NCI-H187 treated with DMSO at 0.1 percent for 48 hours (cell line): ENCODE results near the gene NEDD8.

ENCODE experiments used
- DNase-seq: peaks from one replicate; lab custom pipeline; 2025; lab: John Stamatoyannopoulos, UW

Gene NEDD8

GRCh38 chr14:24179961-24180796, 52.0 kb downstream of the NEDD8 start:
- DNase-seq = no peak

DNA sequence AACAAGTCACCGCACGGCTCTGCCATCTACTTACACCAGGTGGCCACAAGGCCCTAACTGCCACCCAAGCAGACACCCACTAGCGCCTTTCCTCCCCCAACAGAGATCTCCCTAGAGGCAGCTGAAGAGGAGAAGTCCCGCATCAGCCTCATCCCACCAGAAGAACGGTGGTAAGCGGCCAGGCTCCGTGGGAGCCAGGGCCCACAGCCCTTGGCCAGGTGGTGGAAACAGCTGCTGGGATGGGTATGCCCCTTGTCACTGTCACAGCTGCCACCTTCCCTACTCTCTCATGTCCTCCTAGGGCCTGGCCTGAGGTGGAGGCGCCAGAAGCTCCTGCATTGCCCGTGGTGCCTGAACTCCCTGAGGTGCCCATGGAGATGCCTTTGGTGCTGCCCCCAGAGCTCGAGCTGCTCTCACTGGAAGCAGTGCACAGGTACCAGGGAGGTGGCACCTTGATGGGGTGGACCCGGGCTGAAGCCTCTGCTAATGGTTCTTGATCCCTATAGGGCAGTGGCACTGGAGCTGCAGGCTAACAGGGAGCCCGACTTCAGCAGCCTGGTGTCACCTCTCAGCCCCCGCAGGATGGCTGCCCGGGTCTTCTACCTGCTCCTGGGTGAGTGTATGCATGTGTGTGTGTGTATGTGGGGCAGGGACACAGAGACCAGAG, 52.7 kb downstream of the NEDD8 start:
- DNase-seq = no peak

- no peak for DNase-seq
These were observed 53.6 kb downstream of the NEDD8 start for GRCh38 chr14:24178399-24179178.

DNA sequence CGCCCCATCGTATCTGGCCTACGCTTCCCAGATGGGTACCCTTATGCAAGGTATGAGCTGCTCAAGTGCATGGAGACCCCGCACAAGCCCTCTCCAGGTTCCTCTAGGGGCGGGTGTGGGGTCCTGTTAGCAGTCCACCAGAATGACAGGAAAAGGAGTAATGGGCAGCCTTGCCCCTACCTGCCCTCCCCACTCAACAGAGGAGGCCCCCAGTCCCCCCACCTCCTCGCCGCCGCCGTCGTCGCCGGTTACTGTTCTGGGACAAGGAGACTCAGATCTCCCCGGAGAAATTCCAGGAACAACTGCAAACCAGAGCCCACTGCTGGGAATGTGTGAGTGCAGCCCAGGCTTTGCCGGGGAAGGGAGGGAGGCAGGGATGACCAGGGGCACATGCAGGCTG, 54.3 kb downstream of the NEDD8 start:
- no peak for DNase-seq

DNA sequence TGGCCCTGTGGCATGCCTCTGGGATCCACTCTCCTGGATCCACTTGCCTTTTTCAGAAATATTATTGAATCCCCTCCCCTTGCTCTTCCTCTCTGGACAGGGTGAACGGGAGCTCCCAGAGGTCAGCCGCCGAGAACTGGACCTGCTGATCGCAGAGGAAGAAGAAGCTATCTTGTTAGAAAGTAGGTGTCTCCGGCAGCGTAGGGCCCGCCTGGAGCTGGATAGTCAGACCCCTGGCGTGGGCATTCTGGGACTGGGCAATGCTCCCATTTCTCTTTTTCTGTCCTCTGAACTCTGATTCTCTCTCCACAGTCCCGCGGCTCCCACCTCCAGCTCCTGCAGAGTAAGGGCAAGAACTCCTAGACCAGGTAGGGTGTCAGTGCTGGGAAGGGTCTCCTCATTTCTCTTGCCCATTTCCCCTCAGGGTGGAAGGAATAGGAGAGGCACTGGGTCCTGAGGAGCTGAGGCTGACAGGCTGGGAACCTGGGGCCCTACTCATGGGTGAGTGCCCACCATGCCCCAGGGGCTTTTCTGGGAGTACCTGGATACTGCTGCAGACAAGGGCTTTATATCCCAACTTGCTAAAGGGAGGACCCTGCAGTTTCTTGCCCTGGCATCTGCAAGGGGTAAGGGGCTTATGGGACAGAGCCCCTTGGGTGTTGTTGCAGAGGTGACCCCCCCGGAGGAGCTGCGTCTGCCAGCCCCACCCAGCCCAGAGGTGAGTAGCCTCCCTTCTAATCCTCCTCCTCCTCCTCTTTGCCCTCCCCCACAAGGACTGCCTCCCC, 54.9 kb downstream of the NEDD8 start:
- no peak for DNase-seq

DNA sequence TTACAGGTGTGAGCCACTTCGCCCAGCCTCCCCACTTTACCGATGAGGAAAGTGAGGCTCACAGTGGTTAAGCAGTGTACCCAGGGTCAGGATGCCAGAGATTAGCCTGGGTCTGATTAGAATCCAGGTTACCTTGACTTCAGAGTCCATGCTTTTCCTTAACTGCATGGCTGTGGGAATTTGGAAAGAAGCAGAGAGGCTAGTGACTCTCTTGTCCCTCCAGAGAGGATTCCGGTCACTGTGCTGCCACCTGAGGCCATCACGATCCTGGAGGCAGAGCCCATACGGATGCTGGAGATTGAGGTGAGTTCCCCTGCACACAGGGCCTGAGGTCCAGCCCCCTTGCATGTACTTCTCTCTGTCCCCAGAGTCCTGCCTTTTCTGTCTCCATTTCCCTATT, 55.6 kb downstream of the NEDD8 start:
- DNase-seq = no peak

GRCh38 chr14:24172871-24173281, 59.3 kb downstream of the NEDD8 start:
- DNase-seq = no peak

- DNase-seq = no peak
These were observed 59.8 kb downstream of the NEDD8 start for GRCh38 chr14:24172261-24172860.

DNA sequence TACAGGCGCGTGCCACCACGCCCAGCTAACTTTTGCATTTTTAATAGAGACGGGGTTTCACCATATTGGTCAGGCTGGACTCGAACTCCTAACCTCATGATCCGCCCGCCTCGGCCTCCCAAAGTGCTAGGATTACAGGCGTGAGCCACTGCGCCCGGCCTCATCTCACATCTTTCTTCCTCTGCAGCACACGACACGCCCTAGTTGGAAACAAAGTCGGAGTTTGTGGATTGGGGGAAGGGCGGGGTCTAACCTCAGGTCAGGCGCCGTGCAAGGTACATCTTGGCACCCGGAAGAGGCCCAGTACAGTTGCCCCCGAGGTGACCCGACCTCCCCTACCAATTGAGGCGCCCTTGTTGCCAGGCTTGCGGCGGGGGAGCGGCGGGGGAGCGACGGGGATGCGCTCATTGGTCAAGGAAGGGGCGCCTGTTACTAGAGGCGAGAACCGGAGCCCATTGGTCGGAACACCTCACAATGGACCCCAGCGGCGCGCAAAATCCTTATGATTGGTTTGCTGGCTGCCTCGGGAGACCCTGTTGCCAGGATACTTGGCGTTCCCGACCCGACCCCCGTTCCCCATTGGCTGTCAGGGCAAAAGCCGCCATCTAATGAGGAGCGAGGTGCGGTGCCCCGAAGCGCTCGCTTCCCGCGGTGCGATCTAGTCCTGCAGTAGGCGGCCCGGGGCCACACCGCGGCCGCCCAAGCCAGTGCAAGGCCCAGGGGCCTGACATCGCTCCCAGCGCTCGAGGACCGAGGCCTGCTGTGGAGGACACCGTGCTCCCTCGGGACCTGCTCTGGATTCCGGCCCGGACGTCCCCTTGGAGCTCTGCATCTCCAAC, 60.5 kb downstream of the NEDD8 start, which contains the start of gene REC8:
REC8 (plus strand) TSS at position 659 of the 839 bp plus-strand sequence. CDS start 473 bp downstream, outside the sequence.
- peak; percentile 97 for DNase-seq

- no peak for DNase-seq
These were observed 64.6 kb downstream of the NEDD8 start for GRCh38 chr14:24167469-24168114.
